SK-N-SH treated with all-trans-retinoic acid at 6 μM for 48 hours (cell line): Measurements from ENCODE around the gene SYTL4.
"Not testable (repeated sequence)": the region's sequence is repeated elsewhere in the genome, so short reads cannot be mapped to it uniquely, and the experiment has no call there.

Experiments
- ATAC-seq: fragments of 200-7000 bp; cut with Tn5 transposase; 3 replicates; pipeline ENCODE4 v1.9.1; 2020; ENCODE audit warnings: mild to moderate bottlenecking, moderate library complexity
- ARNTL ChIP-seq: fragments of 450-650 bp; formaldehyde crosslinking; IDR thresholded peaks from 2 replicates; pipeline ENCODE4 v1.5.0; 2020; ENCODE audit warnings: low read depth, mild to moderate bottlenecking, moderate library complexity, borderline replicate concordance
- BACH2 ChIP-seq: fragments of 250-450 bp; sonication (Bioruptor Pico); IDR thresholded peaks from 2 replicates; pipeline ENCODE4 v1.9.0; 2021; ENCODE audit warnings: mild to moderate bottlenecking, borderline replicate concordance
- CSDC2 ChIP-seq: fragments of 250-450 bp; sonication (Bioruptor Pico); IDR thresholded peaks from 2 replicates; pipeline ENCODE4 v1.5.0; 2020; ENCODE audit warnings: mild to moderate bottlenecking, moderate library complexity
- ESRRG ChIP-seq: fragments of 250-450 bp; sonication (Bioruptor Pico); IDR thresholded peaks from 2 replicates; pipeline ENCODE4 v1.6.1; 2021; ENCODE audit warnings: mild to moderate bottlenecking
- ISL1 ChIP-seq: fragments of 250-450 bp; sonication (Bioruptor Pico); IDR thresholded peaks from 2 replicates; pipeline ENCODE4 v2.1.2; 2022; ENCODE audit warnings: mild to moderate bottlenecking, moderate library complexity
- OSR1 ChIP-seq: fragments of 250-450 bp; sonication (Bioruptor Pico); IDR thresholded peaks from 2 replicates; pipeline ENCODE4 v1.8.0; 2022; ENCODE audit warnings: moderate library complexity, mild to moderate bottlenecking, inconsistent platforms
- PPARA ChIP-seq: fragments of 250-450 bp; sonication (Bioruptor Pico); IDR thresholded peaks from 2 replicates; pipeline ENCODE4 v1.5.0; 2020; ENCODE audit warnings: mild to moderate bottlenecking, borderline replicate concordance
- RARB ChIP-seq: fragments of 250-450 bp; sonication (Bioruptor Pico); IDR thresholded peaks from 2 replicates; pipeline ENCODE4 v1.8.0; 2021; ENCODE audit warnings: mild to moderate bottlenecking, moderate library complexity
- TCF4 ChIP-seq: fragments of 250-450 bp; sonication (Bioruptor Pico); IDR thresholded peaks from 2 replicates; pipeline ENCODE4 v1.8.0; 2021; ENCODE audit warnings: mild to moderate bottlenecking, moderate library complexity, borderline replicate concordance
- TOX ChIP-seq: fragments of 250-450 bp; sonication (Bioruptor Pico); IDR thresholded peaks from 2 replicates; pipeline ENCODE4 v1.8.0; 2021; ENCODE audit warnings: mild to moderate bottlenecking, moderate library complexity, borderline replicate concordance
- ZC3H10 ChIP-seq: fragments of 250-450 bp; sonication (Bioruptor Pico); IDR thresholded peaks from 2 replicates; pipeline ENCODE4 v1.5.1; 2021; ENCODE audit warnings: mild to moderate bottlenecking, moderate library complexity
- ZFP3 ChIP-seq: fragments of 250-450 bp; sonication (Bioruptor Pico); IDR thresholded peaks from 2 replicates; pipeline ENCODE4 v1.5.0; 2020; ENCODE audit warnings: mild to moderate bottlenecking, moderate library complexity
- ZNF70 ChIP-seq: fragments of 450-650 bp; formaldehyde crosslinking; IDR thresholded peaks from 2 replicates; pipeline ENCODE4 v1.5.0; 2020; ENCODE audit warnings: mild to moderate bottlenecking, moderate library complexity
- ZNF8 ChIP-seq: fragments of 450-650 bp; formaldehyde crosslinking; IDR thresholded peaks from 2 replicates; pipeline ENCODE4 v1.5.0; 2020; ENCODE audit warnings: mild to moderate bottlenecking, moderate library complexity
- TF ChIP-seq, protein P1 (sequence below): fragments of 250-450 bp; sonication (Bioruptor Pico); IDR thresholded peaks from 2 replicates; pipeline ENCODE4 v1.8.0; 2020; ENCODE audit warnings: mild to moderate bottlenecking, moderate library complexity, borderline replicate concordance
- TF ChIP-seq, protein P2 (sequence below): fragments of 250-450 bp; sonication (Bioruptor Pico); IDR thresholded peaks from 2 replicates; pipeline ENCODE4 v1.5.1; 2020; ENCODE audit warnings: low read depth, mild to moderate bottlenecking, moderate library complexity
- TF ChIP-seq, protein P3 (sequence below): fragments of 250-450 bp; sonication (Bioruptor Pico); IDR thresholded peaks from 2 replicates; pipeline ENCODE4 v1.5.0; 2020; ENCODE audit warnings: mild to moderate bottlenecking, moderate library complexity
- TF ChIP-seq, protein P4 (sequence below): fragments of 250-450 bp; sonication (Bioruptor Pico); IDR thresholded peaks from 2 replicates; pipeline ENCODE4 v1.8.0; 2021; ENCODE audit warnings: low read depth, mild to moderate bottlenecking, moderate library complexity, borderline replicate concordance
- TF ChIP-seq, protein P5 (sequence below): fragments of 250-450 bp; sonication (Bioruptor Pico); IDR thresholded peaks from 2 replicates; pipeline ENCODE4 v1.5.1; 2021; ENCODE audit warnings: mild to moderate bottlenecking, moderate library complexity

The SYTL4 gene

DNA sequence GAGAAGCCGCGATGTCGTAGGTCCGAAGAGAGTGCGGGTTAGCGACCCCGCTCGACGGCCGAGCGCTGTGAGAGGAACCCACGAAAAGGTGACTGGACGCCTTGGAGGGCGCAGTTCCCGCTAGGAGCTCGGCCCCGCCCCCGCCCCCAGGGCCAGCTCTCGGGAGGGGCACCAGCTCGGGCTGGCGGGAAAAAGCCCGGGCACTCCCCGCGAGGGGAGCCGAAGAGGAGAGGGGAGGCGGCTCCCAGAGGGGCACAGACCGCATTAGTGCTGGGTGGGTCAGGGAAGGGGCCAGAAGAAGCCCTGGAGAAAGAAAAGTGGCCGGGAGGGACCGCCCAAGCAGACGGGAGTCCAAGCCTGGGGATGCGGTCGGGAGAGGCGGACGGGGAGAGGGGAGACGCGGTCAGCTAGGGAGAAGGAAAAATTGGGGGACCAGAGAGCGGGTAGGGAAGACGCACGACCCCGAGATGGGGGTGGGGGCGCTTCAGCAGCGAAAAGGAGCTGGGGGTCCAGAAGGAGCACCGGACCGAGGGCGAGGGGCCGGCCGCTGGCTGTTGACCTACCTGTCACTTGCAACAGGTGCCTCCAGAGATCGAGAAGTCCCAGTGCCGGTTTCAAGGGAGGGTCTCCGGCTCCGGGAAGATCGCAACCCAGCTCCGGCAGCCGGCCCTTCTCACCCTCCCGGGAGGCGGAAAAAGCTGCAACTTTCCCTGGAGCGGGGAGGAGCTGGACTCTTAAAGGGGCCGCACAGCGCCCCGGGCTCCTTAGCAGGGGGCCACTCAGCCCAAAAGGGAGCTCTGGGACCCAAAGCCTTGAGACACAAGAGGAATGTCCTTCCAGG is at the start of gene SYTL4:
SYTL4 (minus strand) TSS at position 681 of the 841 bp plus-strand sequence. CDS start 30,084 bp downstream, outside the sequence.
- no peak for TF ChIP-seq ZNF8
- TF ChIP-seq, protein P1, sequence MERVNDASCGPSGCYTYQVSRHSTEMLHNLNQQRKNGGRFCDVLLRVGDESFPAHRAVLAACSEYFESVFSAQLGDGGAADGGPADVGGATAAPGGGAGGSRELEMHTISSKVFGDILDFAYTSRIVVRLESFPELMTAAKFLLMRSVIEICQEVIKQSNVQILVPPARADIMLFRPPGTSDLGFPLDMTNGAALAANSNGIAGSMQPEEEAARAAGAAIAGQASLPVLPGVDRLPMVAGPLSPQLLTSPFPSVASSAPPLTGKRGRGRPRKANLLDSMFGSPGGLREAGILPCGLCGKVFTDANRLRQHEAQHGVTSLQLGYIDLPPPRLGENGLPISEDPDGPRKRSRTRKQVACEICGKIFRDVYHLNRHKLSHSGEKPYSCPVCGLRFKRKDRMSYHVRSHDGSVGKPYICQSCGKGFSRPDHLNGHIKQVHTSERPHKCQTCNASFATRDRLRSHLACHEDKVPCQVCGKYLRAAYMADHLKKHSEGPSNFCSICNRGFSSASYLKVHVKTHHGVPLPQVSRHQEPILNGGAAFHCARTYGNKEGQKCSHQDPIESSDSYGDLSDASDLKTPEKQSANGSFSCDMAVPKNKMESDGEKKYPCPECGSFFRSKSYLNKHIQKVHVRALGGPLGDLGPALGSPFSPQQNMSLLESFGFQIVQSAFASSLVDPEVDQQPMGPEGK (CRISPR knock-in tag) = no peak
- TF ChIP-seq, protein P2, sequence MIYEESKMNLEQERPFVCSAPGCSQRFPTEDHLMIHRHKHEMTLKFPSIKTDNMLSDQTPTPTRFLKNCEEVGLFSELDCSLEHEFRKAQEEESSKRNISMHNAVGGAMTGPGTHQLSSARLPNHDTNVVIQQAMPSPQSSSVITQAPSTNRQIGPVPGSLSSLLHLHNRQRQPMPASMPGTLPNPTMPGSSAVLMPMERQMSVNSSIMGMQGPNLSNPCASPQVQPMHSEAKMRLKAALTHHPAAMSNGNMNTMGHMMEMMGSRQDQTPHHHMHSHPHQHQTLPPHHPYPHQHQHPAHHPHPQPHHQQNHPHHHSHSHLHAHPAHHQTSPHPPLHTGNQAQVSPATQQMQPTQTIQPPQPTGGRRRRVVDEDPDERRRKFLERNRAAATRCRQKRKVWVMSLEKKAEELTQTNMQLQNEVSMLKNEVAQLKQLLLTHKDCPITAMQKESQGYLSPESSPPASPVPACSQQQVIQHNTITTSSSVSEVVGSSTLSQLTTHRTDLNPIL (CRISPR knock-in tag) = no peak
- TF ChIP-seq ZFP3 (CRISPR knock-in tag) = no peak
- TF ChIP-seq, protein P3, sequence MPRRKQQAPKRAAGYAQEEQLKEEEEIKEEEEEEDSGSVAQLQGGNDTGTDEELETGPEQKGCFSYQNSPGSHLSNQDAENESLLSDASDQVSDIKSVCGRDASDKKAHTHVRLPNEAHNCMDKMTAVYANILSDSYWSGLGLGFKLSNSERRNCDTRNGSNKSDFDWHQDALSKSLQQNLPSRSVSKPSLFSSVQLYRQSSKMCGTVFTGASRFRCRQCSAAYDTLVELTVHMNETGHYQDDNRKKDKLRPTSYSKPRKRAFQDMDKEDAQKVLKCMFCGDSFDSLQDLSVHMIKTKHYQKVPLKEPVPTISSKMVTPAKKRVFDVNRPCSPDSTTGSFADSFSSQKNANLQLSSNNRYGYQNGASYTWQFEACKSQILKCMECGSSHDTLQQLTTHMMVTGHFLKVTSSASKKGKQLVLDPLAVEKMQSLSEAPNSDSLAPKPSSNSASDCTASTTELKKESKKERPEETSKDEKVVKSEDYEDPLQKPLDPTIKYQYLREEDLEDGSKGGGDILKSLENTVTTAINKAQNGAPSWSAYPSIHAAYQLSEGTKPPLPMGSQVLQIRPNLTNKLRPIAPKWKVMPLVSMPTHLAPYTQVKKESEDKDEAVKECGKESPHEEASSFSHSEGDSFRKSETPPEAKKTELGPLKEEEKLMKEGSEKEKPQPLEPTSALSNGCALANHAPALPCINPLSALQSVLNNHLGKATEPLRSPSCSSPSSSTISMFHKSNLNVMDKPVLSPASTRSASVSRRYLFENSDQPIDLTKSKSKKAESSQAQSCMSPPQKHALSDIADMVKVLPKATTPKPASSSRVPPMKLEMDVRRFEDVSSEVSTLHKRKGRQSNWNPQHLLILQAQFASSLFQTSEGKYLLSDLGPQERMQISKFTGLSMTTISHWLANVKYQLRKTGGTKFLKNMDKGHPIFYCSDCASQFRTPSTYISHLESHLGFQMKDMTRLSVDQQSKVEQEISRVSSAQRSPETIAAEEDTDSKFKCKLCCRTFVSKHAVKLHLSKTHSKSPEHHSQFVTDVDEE = no peak
- TF ChIP-seq ZC3H10 (CRISPR knock-in tag) = no peak
- TF ChIP-seq ESRRG (CRISPR knock-in tag) = no peak
- TF ChIP-seq PPARA = no peak
- TF ChIP-seq OSR1 = no peak
- TF ChIP-seq TOX (CRISPR knock-in tag) = no peak
- no peak for TF ChIP-seq CSDC2 (CRISPR knock-in tag)
- TF ChIP-seq ZNF70 (CRISPR knock-in tag) = no peak
- TF ChIP-seq, protein P4, sequence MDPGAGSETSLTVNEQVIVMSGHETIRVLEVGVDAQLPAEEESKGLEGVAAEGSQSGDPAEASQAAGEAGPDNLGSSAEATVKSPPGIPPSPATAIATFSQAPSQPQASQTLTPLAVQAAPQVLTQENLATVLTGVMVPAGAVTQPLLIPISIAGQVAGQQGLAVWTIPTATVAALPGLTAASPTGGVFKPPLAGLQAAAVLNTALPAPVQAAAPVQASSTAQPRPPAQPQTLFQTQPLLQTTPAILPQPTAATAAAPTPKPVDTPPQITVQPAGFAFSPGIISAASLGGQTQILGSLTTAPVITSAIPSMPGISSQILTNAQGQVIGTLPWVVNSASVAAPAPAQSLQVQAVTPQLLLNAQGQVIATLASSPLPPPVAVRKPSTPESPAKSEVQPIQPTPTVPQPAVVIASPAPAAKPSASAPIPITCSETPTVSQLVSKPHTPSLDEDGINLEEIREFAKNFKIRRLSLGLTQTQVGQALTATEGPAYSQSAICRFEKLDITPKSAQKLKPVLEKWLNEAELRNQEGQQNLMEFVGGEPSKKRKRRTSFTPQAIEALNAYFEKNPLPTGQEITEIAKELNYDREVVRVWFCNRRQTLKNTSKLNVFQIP (CRISPR knock-in tag) = no peak
- TF ChIP-seq ARNTL (CRISPR knock-in tag) = no peak
- TF ChIP-seq BACH2 = no peak
- TF ChIP-seq, all 23 proteins: peak for 0
- peak; percentile 90 for ATAC-seq

DNA sequence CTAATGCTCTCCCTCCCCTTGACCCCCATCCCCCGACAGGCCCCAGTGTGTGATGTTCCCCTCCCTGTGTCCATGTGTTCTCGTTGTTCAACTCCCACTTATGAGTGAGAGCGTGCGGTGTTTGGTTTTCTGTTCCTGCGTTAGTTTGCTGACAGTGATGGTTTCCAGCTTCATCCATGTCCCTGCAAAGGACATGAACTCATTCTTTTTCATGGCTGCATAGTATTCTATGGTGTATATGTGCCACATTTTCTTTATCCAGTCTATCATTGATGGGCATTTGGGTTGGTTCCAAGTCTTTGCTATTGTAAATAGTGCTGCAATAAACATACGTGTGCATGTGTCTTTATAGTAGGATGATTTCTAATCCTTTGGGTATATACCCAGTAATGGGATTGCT is 37.5 kb upstream of the SYTL4 start:
- ATAC-seq = not testable (repeated sequence)

DNA sequence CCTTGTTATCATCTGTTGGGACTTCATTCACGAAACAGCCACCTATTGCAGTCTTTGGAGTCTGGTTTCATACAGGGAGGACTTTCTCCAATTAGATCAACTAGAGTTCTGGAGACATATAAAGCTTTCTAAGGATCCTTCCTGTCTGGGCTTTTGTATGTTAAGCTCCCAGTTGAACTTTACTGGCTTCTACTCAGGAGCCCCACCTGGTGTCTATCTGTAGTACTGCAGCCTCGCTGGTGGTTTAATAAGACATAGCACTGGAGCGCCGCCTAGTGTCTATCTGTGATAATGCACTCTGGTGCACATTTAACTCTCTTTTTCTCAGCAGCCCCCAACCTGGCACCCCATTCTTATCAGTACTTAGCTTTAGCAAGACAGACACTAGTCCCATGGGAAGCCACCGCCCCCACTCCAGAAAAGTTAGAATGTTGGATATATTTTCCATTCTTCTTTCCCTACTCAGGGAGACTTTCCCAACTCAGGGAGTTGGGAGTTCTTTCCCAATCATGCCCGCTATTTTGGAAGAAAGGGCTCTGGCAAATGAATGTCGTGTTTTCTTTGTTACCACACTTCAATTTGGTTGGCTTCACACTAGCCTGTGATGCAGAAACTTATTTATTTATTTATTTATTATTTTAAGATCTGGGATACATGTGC is 36.9 kb upstream of the SYTL4 start:
- peak; percentile 65 for ATAC-seq
- TF ChIP-seq, protein P2 (CRISPR knock-in tag) = no peak

DNA sequence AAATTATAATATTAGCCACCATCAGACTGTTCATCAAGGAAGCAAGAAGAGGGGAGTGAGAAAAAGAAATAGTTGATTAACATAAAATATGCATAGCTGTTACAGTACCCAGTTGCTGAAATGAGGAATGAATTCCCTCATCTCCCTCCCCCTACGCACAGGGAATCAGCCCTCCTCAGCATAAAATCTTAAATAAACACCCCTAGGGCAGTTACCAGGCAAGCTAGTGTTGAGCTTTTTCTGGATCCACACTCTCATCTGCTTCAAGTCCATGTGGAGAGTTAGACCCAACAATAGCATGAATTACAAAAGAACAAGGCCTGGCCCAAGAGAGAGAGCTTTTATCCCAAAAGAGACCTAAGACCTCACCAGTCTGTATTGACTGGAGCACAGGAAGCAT is 19.0 kb upstream of the SYTL4 start:
- no peak for TF ChIP-seq BACH2
- TF ChIP-seq ZNF8 = no peak
- no peak for TF ChIP-seq ESRRG (CRISPR knock-in tag)
- no peak for TF ChIP-seq TCF4 (CRISPR knock-in tag)
- no peak for TF ChIP-seq ZC3H10 (CRISPR knock-in tag)
- no peak for TF ChIP-seq RARB
- TF ChIP-seq ISL1 (CRISPR knock-in tag) = no peak
- no peak for TF ChIP-seq ZFP3 (CRISPR knock-in tag)
- TF ChIP-seq, protein P5, sequence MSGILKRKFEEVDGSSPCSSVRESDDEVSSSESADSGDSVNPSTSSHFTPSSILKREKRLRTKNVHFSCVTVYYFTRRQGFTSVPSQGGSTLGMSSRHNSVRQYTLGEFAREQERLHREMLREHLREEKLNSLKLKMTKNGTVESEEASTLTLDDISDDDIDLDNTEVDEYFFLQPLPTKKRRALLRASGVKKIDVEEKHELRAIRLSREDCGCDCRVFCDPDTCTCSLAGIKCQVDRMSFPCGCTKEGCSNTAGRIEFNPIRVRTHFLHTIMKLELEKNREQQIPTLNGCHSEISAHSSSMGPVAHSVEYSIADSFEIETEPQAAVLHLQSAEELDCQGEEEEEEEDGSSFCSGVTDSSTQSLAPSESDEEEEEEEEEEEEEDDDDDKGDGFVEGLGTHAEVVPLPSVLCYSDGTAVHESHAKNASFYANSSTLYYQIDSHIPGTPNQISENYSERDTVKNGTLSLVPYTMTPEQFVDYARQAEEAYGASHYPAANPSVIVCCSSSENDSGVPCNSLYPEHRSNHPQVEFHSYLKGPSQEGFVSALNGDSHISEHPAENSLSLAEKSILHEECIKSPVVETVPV (CRISPR knock-in tag) = no peak
- ATAC-seq = no peak
